ENCODE data around the gene PSD2. TPM values are rescaled to one million over a fixed set of nuclear protein-coding genes. Genes with fewer than 3 reads are reported as not detected.

Gene PSD2
- total RNA-seq, 1 experiment from 2014 or later, result 0.79 TPM

DNA sequence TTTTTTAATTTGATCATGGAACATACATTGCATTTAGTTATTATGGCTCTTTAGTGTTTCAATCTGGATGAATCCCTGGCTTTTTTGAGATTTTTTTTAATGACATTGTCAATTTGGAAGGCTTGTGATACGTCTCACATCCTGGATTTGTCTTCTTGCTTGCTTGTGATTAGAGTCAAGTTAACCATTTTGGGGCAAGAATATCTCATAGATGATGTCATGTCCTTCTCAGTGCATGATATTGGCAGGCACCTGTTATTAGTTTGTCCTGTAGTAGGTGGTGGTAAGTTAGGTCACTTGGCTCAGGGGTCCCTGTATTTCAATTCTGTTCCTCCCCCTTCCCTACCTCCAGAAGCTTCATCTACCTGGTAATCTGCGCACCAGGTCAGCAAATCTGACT, 3.3 kb downstream of the PSD2 start:
- Histone ChIP-seq H3K79me2 (ENCODE audit: insufficient read depth, low read length) (no peaks in the 10 kb centered on the region), H3K4me2 (ENCODE audit: low read length) (no peak overlapping the region), H4K20me1 (ENCODE audit: insufficient read depth) (no peaks in the 10 kb centered on the region), H2AFZ (ENCODE audit: low read depth, low read length, poor library complexity, severe bottlenecking) (no peak overlapping the region), H3K9me2 (ENCODE audit: insufficient read depth) (no peaks in the 10 kb centered on the region), H3K9ac (ENCODE audit: low read length) (no peak overlapping the region), H3K27me3 (ENCODE audit: insufficient read depth, low read length) (peaks cover 57% of the 10 kb centered on the region), H3K4me1 (ENCODE audit: control insufficient read depth in 1 of 2, insufficient read depth in 2 of 2, low read length in 2 of 2) (peaks cover 0 to 9% of the 10 kb centered on the region in 2 experiments; a peak in 2 of 4 replicates), H3K9me3 (ENCODE audit: control insufficient read depth in 1 of 2, insufficient read depth in 1 of 2, low read depth in 1 of 2, low read length in 2 of 2) (no peaks in the 10 kb centered on the region), H3K27ac (ENCODE audit: low read depth, low read length) (no peak overlapping the region), H3K36me3 (ENCODE audit: control insufficient read depth in 1 of 2, insufficient read depth in 2 of 2, low read length in 2 of 2) (no peaks in the 10 kb centered on the region), H3K4me3 (replicated peaks in 1 of 2; ENCODE audit: low read depth in 1 of 2, low read length in 2 of 2) (no peak overlapping the region)
- BruUV-seq (replicated peaks), result no TSS peak
- TF ChIP-seq FOSL1 (IDR thresholded peaks at IDR 0.05; ENCODE audit: low read depth) (no peak), CTCF (IDR thresholded peaks at IDR 0.05 in 2 of 3, conservative IDR thresholded peaks at IDR 0.05 in 1 of 3; ENCODE audit: borderline replicate concordance in 1 of 3, insufficient read depth in 1 of 3, low read depth in 2 of 3, low read length in 2 of 3) (no peak), TCF7L2 (IDR thresholded peaks at IDR 0.05; ENCODE audit: borderline replicate concordance, extremely low read depth, insufficient read depth, insufficient read length) (no peak), ATF3 (IDR thresholded peaks at IDR 0.05) (no peak), POLR2AphosphoS5 (IDR thresholded peaks at IDR 0.05; ENCODE audit: low read depth, low read length) (no peak), ZFX (IDR thresholded peaks at IDR 0.05) (no peak), EZH2 (IDR thresholded peaks at IDR 0.05) (no peak), CBX3 (IDR thresholded peaks at IDR 0.05; ENCODE audit: low read depth) (no peak), SIN3A (IDR thresholded peaks at IDR 0.05; ENCODE audit: low read depth) (no peak), ZNF274 (IDR thresholded peaks at IDR 0.05; ENCODE audit: low read depth, low read length) (no peak), RAD21 (IDR thresholded peaks at IDR 0.05; ENCODE audit: low read depth) (no peak), YY1 (IDR thresholded peaks at IDR 0.05; ENCODE audit: extremely low read depth, insufficient replicate concordance, low read depth, low read length) (no peak), EZH2phosphoT487 (IDR thresholded peaks at IDR 0.05; ENCODE audit: borderline replicate concordance) (no peak), REST (IDR thresholded peaks at IDR 0.05; ENCODE audit: low read depth) (no peak)
- TF ChIP-seq, protein P1, sequence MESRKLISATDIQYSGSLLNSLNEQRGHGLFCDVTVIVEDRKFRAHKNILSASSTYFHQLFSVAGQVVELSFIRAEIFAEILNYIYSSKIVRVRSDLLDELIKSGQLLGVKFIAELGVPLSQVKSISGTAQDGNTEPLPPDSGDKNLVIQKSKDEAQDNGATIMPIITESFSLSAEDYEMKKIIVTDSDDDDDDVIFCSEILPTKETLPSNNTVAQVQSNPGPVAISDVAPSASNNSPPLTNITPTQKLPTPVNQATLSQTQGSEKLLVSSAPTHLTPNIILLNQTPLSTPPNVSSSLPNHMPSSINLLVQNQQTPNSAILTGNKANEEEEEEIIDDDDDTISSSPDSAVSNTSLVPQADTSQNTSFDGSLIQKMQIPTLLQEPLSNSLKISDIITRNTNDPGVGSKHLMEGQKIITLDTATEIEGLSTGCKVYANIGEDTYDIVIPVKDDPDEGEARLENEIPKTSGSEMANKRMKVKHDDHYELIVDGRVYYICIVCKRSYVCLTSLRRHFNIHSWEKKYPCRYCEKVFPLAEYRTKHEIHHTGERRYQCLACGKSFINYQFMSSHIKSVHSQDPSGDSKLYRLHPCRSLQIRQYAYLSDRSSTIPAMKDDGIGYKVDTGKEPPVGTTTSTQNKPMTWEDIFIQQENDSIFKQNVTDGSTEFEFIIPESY (IDR thresholded peaks at IDR 0.05; ENCODE audit: extremely low read depth, insufficient replicate concordance, low read length), result no peak
- ChIA-PET RAD21 (ENCODE audit: low non-redundant PET in 1 of 2, low total read pairs in 2 of 2, uncharacterized antibody in 2 of 2, unreplicated experiment in 2 of 2) (interaction anchor here in 1 of 2 experiments (0.6 kb wide), 1 partner anchor 45 kb away, joined by 4 read pairs; no protein-coding TSS in a partner anchor), POLR2A (no interaction called here), CTCF (no interaction called here)
- ATAC-seq (no peak), DNase-seq (ENCODE audit: low read depth, low spot score) (no peak)
- intact Hi-C loops (cut with micrococcal nuclease), result no loop called here
